IPS-18c (cell line): Measurements from ENCODE around the gene MCOLN1.
"Not testable (repeated sequence)": the region's sequence is repeated elsewhere in the genome, so short reads cannot be mapped to it uniquely, and the experiment has no call there.

ENCODE experiments used
- H3K4me3 ChIP-seq: 2 replicates; pipeline ENCODE4 v1.7.0; 2013; ENCODE audit warnings: low read depth, mild to moderate bottlenecking, low read length, moderate library complexity; ENCODE audit not compliant: insufficient read depth
- H3K9me3 ChIP-seq: one replicate; pipeline ENCODE4 v1.6.1; 2013; ENCODE audit warnings: mild to moderate bottlenecking, low read length, moderate library complexity; ENCODE audit not compliant: control insufficient read depth, insufficient read depth

The MCOLN1 gene

GRCh38 chr19:7534531-7535046 is 12.2 kb downstream of the MCOLN1 start:
- H3K9me3 ChIP-seq = no peaks in the 10 kb centered on the region
- peak overlapping the region; percentile 82 for H3K4me3 ChIP-seq

- peaks cover 2% of the 10 kb centered on the region for H3K9me3 ChIP-seq
- H3K4me3 ChIP-seq = peak within 1 kb of the TSS; percentile 82
Measured at GRCh38 chr19:7535047-7535997, 12.9 kb downstream of the MCOLN1 start, which contains the start of gene PNPLA6. TSS of gene PNPLA6 (plus strand) at chr19:7535717. CDS start at chr19:7535789, 72 bp downstream.

- peak overlapping the region; percentile 82 for H3K4me3 ChIP-seq
- H3K9me3 ChIP-seq = peaks cover 2% of the 10 kb centered on the region
Measured at GRCh38 chr19:7535998-7536695, 13.7 kb downstream of the MCOLN1 start.

- not testable (repeated sequence) for H3K4me3 ChIP-seq, H3K9me3 ChIP-seq
Measured at GRCh38 chr19:7538990-7539389, 16.6 kb downstream of the MCOLN1 start.

- H3K4me3 ChIP-seq = no peak overlapping the region
- peaks cover 2% of the 10 kb centered on the region for H3K9me3 ChIP-seq
Measured at GRCh38 chr19:7539827-7540425, 17.5 kb downstream of the MCOLN1 start.

- Histone ChIP-seq H3K4me3 (no peak overlapping the region), H3K9me3 (peaks cover 2% of the 10 kb centered on the region)
Measured at GRCh38 chr19:7540761-7541474, 18.5 kb downstream of the MCOLN1 start.

GRCh38 chr19:7541475-7541824 is 19.0 kb downstream of the MCOLN1 start:
- H3K9me3 ChIP-seq = peaks cover 2% of the 10 kb centered on the region
- no peak overlapping the region for H3K4me3 ChIP-seq

- Histone ChIP-seq H3K9me3 (peaks cover 2% of the 10 kb centered on the region), H3K4me3 (no peak overlapping the region)
Measured at GRCh38 chr19:7541828-7542443, 19.5 kb downstream of the MCOLN1 start.

GRCh38 chr19:7542556-7543348 is 20.3 kb downstream of the MCOLN1 start:
- no peak overlapping the region for H3K4me3 ChIP-seq
- H3K9me3 ChIP-seq = peaks cover 2% of the 10 kb centered on the region

GRCh38 chr19:7544626-7545025 is 22.2 kb downstream of the MCOLN1 start:
- Histone ChIP-seq H3K4me3 (no peak overlapping the region), H3K9me3 (peaks cover 2% of the 10 kb centered on the region)

GRCh38 chr19:7545300-7545699 is 22.9 kb downstream of the MCOLN1 start:
- no peaks in the 10 kb centered on the region for H3K9me3 ChIP-seq
- H3K4me3 ChIP-seq = no peak overlapping the region

- Histone ChIP-seq H3K9me3 (no peaks in the 10 kb centered on the region), H3K4me3 (no peak overlapping the region)
Measured at GRCh38 chr19:7545904-7546303, 23.5 kb downstream of the MCOLN1 start.

- Histone ChIP-seq H3K4me3 (no peak overlapping the region), H3K9me3 (no peaks in the 10 kb centered on the region)
Measured at GRCh38 chr19:7547159-7547558, 24.7 kb downstream of the MCOLN1 start.

GRCh38 chr19:7549429-7550148 is 27.2 kb downstream of the MCOLN1 start:
- no peaks in the 10 kb centered on the region for H3K9me3 ChIP-seq
- no peak overlapping the region for H3K4me3 ChIP-seq

- Histone ChIP-seq H3K4me3 (peak overlapping the region; percentile 44; the same call in 1 of the 2 replicates), H3K9me3 (no peaks in the 10 kb centered on the region)
Measured at GRCh38 chr19:7550169-7550770, 27.8 kb downstream of the MCOLN1 start.
